ENCODE data around the gene DRAP1. TPM values are rescaled to one million over a fixed set of nuclear protein-coding genes. Genes with fewer than 3 reads are reported as not detected.
"Not testable (repeated sequence)": the region's sequence is repeated elsewhere in the genome, so short reads cannot be mapped to it uniquely, and the experiment has no call there.

The DRAP1 gene
- polyA plus RNA-seq, 12 donors = 49.0 to 117 (median 65.8) TPM; not detected in 1

GRCh38 chr11:65883786-65884715, 35.2 kb upstream of the DRAP1 start:
- no peak for DNase-seq

GRCh38 chr11:65884716-65885092, 34.5 kb upstream of the DRAP1 start:
- no peak for DNase-seq

GRCh38 chr11:65885231-65885630, 34.0 kb upstream of the DRAP1 start:
- DNase-seq = no peak

- DNase-seq = no peak
These were observed 33.3 kb upstream of the DRAP1 start for GRCh38 chr11:65885808-65886536.

GRCh38 chr11:65886826-65887722, 32.2 kb upstream of the DRAP1 start:
- no peak for DNase-seq

- DNase-seq = no peak
These were observed 31.5 kb upstream of the DRAP1 start for GRCh38 chr11:65887723-65888162.

GRCh38 chr11:65888163-65888814, 30.9 kb upstream of the DRAP1 start, which contains the start of gene FIBP:
FIBP (minus strand) TSS chr11:65888471; CDS start chr11:65888418, 53 bp downstream.
- peak; percentile 98 for DNase-seq

- DNase-seq = peak; percentile 98
These were observed 28.7 kb upstream of the DRAP1 start, which contains the start of gene CCDC85B for GRCh38 chr11:65890324-65891218. CCDC85B (plus strand) TSS chr11:65890673; CDS start chr11:65890784, 111 bp downstream.

GRCh38 chr11:65891219-65892136, 27.7 kb upstream of the DRAP1 start:
- no peak for DNase-seq

- not testable (repeated sequence) for DNase-seq
These were observed 27.1 kb upstream of the DRAP1 start for GRCh38 chr11:65892137-65892540.

- DNase-seq = no peak
These were observed 26.4 kb upstream of the DRAP1 start for GRCh38 chr11:65892661-65893317.

GRCh38 chr11:65894034-65894591, 25.1 kb upstream of the DRAP1 start:
- DNase-seq = no peak

GRCh38 chr11:65895482-65895981, 23.7 kb upstream of the DRAP1 start:
- DNase-seq = no peak

GRCh38 chr11:65896034-65896999, 22.9 kb upstream of the DRAP1 start:
- no peak for DNase-seq

GRCh38 chr11:65897020-65897471, 22.2 kb upstream of the DRAP1 start:
- DNase-seq = no peak

GRCh38 chr11:65898656-65899355, 20.4 kb upstream of the DRAP1 start:
- DNase-seq = no peak

Data from muscle of arm (tissue), 12 donors.